ENCODE data around the gene KHDC4. TPM values are rescaled to one million over a fixed set of nuclear protein-coding genes. Genes with fewer than 3 reads are reported as not detected.

Gene KHDC4
- total RNA-seq (2022; extraction: Qiagen RNA extraction; ENCODE audit: low read depth) = 16.3 to 26.8 TPM (median 24.5 TPM) in 5 replicates

GRCh38 chr1:155934097-155934935 is at the start of gene KHDC4:
Gene KHDC4, minus strand, starts transcription at chr1:155934413. Its CDS starts 40 bp downstream, at chr1:155934373.

GRCh38 chr1:155978325-155978972 is 44.2 kb upstream of the KHDC4 start, which contains the start of gene ARHGEF2:
Gene ARHGEF2, minus strand, starts transcription at chr1:155978547. Its CDS starts 120 bp downstream, at chr1:155978427.

GRCh38 chr1:155940993-155941844 is 7.0 kb upstream of the KHDC4 start, which contains the start of gene RXFP4:
Gene RXFP4, plus strand, starts transcription at chr1:155941638. Its CDS starts 72 bp downstream, at chr1:155941710.

GRCh38 chr1:155911156-155912055 is 22.8 kb downstream of the KHDC4 start, which contains the start of gene RIT1:
Gene RIT1, minus strand, starts transcription at chr1:155911349. Its CDS starts 588 bp downstream, at chr1:155910761.

Other genes starting within 250 kb of the KHDC4 start
- 42.3 to 48.3 TPM (median 46.4 TPM) in 5 replicates for gene YY1AP1, start 245.6 kb downstream of the KHDC4 start, total RNA-seq (2022; extraction: Qiagen RNA extraction; ENCODE audit: low read depth)
- gene DAP3, start 245.3 kb downstream of the KHDC4 start, total RNA-seq (2022; extraction: Qiagen RNA extraction; ENCODE audit: low read depth) = 111 to 150 TPM (median 113 TPM) in 5 replicates
- 14.6 to 16.5 TPM (median 15.5 TPM) in 5 replicates for gene GON4L, start 77.2 kb downstream of the KHDC4 start, total RNA-seq (2022; extraction: Qiagen RNA extraction; ENCODE audit: low read depth)
- gene SYT11, start 74.8 kb downstream of the KHDC4 start, total RNA-seq (2022; extraction: Qiagen RNA extraction; ENCODE audit: low read depth) = 0.93 to 1.3 TPM (median 1.2 TPM) in 5 replicates
- 17.8 to 24.8 TPM (median 21.8 TPM) in 5 replicates for gene RIT1, start 23.1 kb downstream of the KHDC4 start, total RNA-seq (2022; extraction: Qiagen RNA extraction; ENCODE audit: low read depth)
- not detected in 5 replicates for gene RXFP4, start 7.2 kb upstream of the KHDC4 start, total RNA-seq (2022; extraction: Qiagen RNA extraction; ENCODE audit: low read depth)
- gene ARHGEF2, start 44.1 kb upstream of the KHDC4 start, total RNA-seq (2022; extraction: Qiagen RNA extraction; ENCODE audit: low read depth) = 29.2 to 44.4 TPM (median 37.7 TPM) in 5 replicates
- 256 to 276 TPM (median 258 TPM) in 5 replicates for gene SSR2, start 86.5 kb upstream of the KHDC4 start, total RNA-seq (2022; extraction: Qiagen RNA extraction; ENCODE audit: low read depth)
- 35.1 to 45.0 TPM (median 43.9 TPM) in 5 replicates for gene UBQLN4, start 119.4 kb upstream of the KHDC4 start, total RNA-seq (2022; extraction: Qiagen RNA extraction; ENCODE audit: low read depth)
- gene LAMTOR2, start 120.4 kb upstream of the KHDC4 start, total RNA-seq (2022; extraction: Qiagen RNA extraction; ENCODE audit: low read depth) = 133 to 163 TPM (median 154 TPM) in 5 replicates
- 0.29 to 0.62 TPM (median 0.38 TPM) in 3 of 5 replicates, not detected in the others for gene RAB25, start 126.7 kb upstream of the KHDC4 start, total RNA-seq (2022; extraction: Qiagen RNA extraction; ENCODE audit: low read depth)
- 0.83 to 3.8 TPM (median 2.2 TPM) in 5 replicates for gene MEX3A, start 148.1 kb upstream of the KHDC4 start, total RNA-seq (2022; extraction: Qiagen RNA extraction; ENCODE audit: low read depth)
- 487 to 742 TPM (median 732 TPM) in 5 replicates for gene LMNA, start 180.3 kb upstream of the KHDC4 start, total RNA-seq (2022; extraction: Qiagen RNA extraction; ENCODE audit: low read depth)
- gene SEMA4A, start 219.2 kb upstream of the KHDC4 start, total RNA-seq (2022; extraction: Qiagen RNA extraction; ENCODE audit: low read depth) = 0.26 to 0.46 TPM (median 0.42 TPM) in 5 replicates

Measured in A549 treated with ZK216348 at 1 μM for 4 hours (cell line).